GM21390 (cell line): Measurements from ENCODE around the gene TEX2.

Source experiments
- ATAC-seq: cut with Tn5 transposase; IDR thresholded peaks from one replicate; pipeline ENCODE4 v1.9.1; 2021; ENCODE audit not compliant: unreplicated experiment

TEX2 gene

DNA sequence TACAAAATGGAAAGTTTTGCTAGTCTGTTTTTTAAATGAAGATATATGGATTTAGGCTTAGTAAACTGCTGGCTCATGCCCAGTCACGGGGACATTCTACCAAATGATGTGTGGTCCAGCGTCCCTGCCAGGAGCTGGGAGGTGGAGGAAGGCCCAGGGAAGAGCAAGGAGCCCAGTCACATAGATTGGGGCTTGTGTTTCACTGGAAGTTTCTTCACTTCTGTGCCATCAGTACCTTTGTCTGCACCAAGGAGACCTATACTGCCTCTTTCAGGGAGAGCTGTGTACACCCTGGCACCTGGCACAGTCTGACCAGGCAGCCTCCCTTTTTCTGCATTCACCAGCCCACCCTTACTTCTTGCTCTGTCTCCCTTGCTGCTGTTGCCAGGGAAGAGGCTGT is 100.5 kb downstream of the TEX2 start:
- no peak for ATAC-seq

DNA sequence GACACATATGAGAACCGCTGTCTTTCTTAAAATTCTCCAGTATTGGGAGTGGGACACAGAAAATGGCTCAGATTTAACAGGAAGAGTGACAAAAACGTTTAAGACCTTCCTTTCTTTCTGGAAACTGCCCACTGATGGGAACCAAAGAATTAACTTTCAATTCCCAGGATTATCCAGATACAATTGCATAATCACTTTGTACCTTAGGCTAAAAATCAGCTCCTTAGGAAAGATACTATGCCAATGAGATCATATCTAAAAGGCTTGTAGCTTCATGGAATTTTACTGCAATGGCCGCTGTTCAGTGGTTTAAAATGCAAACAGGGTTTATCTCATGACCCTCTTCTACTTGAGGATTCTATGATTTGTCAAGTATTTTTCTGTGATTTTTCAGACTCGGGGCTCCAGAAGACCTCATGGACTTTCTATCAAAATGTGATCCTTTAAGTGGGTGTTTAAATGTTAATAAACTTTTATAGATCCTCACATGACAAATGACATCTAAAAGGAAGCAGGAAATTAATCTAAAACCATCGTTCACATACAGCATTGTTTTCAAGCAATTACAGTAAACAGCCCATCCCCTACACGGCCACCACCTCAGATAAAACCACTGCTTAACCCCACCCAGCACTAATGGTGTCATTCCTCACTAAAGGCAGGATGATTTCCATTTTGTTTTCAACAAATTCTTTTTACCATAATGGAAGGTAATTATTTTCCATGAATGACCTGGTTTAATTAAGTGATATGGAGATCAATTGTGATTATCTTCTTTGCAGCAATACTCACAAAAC is 101.5 kb downstream of the TEX2 start:
- ATAC-seq, result no peak

DNA sequence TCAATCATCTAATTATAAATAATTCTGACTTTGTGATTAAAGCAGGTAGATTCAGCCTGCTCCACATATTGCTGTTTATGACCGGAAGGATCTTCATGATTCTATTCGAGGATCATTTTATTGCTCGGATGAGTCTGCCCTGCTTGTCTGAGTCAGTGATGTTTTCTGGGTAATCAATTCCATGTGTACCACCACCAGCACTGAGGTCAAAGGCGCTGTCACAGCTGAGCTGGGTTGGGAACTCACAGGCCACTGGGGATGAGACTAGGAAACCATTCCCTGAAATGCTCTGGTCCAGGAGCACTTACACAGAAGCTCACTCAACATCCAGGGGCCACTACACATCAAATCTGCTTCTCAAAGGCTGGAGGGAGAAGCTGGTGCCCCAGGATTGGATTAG is 102.7 kb downstream of the TEX2 start:
- ATAC-seq, result no peak

DNA sequence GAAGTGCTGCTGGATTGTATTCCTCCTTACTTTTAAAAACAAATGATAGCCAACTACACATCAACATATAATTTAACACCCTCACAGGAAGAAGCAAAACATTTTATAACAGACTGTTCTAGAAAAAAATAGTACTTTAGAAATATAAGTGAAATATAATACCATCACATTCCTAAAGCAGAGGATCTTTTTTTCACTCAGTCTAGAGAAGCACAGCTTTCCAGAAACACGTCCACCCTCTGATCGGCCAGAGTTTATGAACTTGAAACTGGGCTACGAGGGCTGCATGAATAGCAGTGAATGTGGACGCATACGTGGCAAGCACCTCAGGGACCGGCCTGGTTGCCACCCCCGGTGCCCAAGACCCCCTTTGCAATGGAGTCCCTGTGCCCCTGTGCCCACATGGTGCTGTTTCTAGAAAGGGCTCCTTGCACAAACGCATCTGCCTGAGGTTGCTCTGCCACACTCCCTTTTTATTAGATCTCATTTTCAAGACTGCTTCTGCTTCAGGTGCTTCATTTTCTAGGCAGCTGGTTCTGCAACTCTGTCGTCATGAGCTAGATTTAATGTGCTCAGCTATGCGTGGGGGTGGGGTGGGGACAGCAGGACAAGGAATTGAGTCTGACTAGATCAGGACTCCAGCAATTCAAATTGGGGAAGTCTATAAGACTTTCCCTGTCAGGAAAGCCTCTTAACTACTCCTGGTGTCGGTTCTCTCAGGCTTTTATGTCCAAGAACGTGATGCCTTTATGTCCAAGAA is 104.0 kb downstream of the TEX2 start:
- no peak for ATAC-seq

DNA sequence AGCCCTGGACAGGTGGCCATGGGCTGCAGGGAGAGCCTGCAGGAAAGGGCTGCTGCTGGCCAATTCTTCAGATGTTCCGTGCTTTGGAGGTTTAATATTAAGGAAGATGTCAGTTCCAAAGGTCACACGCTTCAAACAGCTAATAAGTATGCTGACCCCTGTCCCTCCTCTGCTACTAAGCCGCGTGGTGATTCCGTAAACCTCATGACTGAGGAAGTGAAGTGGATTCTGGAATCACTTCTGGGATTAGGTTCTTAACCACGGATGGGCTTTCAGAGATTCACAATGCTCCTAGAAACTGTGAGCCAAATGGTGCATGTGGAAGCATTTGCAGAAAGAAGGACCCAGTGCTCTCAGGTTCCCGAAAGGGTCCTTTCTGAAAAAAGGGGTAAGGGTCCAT is 104.7 kb downstream of the TEX2 start:
- no peak for ATAC-seq

DNA sequence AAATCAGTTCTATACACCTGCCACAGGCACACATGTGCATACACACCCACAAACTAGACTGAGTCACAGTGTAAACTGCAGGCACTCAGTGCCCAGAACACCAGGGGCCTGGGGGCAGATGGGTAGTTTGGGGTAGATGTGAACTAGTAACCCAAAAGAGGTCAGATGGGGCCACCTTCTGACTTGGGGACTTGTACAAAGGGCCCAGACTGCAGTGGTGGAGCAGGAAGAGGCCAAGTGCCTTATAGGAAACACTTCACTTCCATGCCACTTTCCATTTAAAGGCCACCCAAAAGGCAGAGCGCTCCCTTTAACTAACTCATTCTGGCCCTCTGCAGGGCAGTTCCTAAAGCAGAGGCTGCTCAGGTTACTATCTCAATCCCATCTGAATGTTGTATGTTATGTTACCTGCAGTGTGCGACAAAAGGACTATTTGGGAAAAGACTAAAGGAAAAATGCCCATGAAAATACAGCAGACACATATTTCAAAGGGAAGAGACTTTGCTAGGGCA is 105.3 kb downstream of the TEX2 start:
- no peak for ATAC-seq

DNA sequence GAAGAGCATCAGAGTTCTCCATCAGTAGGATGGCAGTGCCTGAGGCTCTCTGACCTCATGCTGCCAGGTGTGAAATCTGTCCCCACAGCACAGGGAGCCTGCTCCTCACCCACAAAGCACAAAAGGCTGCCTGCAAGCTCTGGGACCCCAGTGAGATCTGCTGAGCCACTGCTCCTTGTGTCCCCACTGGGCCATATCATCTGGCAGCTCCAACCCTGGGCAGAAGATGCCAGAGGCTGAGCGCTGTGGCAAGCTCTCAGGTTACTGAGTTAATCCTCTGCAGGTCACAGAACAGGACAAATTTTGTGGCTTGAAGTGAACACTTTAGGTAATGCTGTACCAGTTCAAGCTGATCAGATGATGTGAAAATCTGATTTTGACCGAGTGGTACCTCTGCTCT is 106.4 kb downstream of the TEX2 start:
- no peak for ATAC-seq

DNA sequence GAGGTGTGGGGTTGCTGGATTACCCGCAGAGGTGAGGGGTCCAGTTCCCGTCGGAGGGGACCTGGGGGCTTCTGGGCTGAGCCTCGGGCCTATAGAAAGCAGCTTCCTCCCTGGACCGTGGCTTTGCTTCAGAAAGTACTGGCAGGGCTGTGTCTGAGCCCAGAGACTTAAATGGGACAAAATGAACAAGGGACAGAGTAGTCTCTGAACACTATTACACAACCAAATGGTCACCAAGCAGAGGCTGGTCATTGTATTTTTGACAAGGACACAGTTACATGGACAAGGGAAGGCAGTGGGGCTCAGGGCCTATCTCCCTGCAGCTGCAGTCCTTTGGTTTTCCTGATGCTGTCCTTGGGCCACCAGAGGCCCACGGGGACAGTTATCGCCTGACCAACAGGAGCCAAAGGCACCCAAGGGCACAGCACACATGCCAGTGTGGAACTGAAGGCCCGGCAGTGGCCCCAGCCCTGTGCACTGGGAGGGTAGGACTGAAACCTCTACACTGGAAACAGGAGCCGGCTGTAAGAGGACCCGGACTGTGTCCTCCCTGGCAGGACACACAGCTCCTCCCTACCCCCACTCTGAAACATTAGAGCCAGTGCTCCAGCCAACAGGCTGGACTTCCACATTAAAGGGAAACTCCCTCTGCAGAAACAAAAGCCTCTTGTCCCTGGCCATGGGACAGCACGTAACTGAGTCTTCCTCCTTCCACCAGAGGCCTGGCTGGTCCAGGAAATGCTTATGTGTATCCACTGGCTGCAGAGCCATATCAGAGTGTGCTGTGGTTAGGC is 107.1 kb downstream of the TEX2 start:
- no peak for ATAC-seq

DNA sequence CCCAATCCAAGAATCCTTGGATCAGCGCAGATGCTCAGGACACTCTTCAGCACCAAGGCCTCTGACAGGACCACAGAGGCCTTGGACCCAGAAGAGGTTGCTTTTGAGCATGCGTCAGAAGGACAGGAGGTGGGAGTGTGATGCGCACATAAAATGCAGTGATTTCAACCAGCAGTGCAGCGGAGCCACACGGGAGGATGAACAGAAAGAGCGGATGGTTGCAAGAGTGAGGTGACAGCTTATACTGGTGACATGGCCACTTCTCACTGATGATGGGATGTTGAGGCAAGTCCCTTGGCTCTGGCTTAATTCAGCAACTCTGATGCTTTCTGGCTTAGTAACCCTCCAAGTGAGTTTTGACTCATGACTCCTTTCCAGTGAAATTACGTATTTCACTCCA is 107.9 kb downstream of the TEX2 start:
- no peak for ATAC-seq

DNA sequence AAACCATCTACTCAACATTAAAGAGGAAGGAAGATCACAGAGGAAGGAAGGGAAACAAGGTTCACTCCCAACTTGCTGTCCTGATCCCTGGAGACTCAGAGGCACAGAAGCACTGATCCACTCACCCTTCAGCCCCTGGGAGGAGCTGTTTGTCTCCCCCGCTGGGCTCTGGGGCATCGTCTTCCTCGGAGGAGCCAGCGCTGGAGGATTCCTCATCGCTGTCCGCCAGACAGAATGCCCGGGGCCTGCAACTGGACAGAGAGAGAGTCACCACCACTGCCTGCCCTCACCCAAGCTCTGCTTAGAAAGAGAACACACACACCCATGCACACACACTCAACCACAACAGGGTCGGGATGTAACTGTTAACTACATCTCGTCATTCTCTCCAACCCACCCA is 108.3 kb downstream of the TEX2 start:
- ATAC-seq, result no peak

DNA sequence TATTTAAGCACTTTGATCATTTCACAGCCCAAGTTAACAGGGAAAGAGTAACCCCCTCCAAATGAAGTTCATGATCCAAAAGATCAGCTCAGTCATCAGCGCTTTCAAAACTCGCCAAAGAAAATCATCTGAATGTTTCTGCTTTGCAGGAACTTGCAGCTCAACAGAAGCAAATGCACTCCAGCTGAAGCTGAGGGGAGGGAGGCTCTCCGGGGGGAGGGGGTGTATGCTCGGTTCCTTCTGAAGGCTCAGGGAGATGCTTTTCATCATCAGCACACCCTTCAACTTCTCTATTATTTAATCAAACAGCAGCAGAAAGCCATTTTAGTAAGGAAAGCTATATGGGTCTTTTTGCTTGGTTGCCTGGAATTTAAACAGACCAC is 108.8 kb downstream of the TEX2 start:
- no peak for ATAC-seq

DNA sequence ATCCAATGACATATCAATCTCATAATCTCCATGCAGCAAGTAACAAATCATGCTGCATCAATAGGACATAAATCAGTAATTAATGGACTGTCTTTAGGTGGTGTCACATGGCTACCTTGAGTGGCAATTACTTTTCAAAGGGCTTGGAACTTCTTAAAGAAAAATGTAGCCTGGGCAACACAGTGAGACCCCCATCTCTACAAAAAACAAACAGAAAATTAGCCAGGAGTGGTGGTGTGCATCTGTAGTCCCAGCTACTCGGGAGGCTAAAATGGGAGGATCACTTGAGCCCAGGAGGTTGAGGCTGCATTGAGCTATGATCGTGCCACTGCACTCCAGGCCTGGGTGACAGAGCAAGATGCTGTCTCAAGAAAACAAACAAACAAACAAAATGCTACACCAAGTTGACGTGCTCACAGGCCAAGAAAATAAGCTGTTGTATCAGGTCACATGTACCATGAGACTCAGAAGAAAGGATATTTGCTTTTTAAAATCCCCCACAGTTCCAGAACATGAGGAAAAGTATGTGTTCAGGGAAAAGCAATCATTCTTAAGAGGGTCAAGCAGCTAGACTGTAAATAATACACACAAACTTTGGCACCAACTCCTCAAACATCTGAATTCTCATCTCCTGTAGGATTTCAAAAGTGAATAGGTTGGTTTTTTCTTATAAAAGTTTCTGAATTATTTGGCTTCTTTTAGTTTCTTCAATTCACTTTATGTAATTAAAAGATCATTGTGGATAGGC is 109.3 kb downstream of the TEX2 start:
- ATAC-seq, result no peak

DNA sequence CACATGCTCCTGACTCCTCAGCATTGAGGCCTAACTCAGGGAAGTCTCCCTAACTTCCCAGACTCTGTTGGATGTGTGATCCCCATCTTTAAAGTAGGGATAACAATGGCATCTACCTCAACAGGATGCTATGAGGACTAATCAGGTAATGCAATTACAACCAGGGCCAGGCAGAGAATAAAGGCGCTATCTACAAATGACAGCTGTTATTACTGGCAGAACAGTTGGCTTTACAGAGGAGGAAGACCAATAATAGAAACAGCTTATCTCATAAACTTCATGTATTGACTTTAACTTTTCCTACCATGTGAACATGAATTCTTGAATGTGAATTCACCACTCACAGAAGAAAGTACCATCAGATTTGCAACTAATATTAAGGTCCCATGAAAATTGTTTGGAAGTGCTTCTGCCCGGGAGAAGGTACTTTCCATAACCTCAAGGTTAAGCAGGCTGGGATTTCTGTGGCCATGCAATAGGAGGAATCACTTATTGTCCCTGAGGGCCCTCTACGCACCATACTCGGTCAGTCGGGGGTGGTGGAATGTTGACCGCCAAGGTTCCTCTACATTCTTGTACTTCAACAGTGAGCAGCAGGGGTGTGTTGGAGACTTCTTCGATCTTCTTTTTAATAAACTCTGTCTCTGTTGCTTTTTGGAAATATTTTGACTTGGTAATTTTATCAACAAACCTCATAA is 110.5 kb downstream of the TEX2 start:
- ATAC-seq, result no peak

DNA sequence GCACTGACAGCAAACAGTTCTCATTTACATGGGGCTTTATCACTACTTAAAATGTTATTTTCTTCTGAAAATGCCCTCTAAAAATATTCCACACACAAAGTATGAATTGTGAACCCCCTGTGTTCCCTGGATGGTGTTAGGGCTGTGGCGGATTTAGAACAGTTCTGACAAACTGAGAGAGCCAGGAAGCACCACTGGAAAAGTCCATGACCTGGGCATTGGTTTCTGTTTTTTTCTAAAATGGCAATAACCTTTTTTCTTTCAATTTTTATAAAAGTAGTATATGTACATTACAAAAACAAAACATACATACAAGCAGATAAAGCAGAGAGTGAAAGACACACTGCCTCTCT is 112.1 kb downstream of the TEX2 start:
- no peak for ATAC-seq

DNA sequence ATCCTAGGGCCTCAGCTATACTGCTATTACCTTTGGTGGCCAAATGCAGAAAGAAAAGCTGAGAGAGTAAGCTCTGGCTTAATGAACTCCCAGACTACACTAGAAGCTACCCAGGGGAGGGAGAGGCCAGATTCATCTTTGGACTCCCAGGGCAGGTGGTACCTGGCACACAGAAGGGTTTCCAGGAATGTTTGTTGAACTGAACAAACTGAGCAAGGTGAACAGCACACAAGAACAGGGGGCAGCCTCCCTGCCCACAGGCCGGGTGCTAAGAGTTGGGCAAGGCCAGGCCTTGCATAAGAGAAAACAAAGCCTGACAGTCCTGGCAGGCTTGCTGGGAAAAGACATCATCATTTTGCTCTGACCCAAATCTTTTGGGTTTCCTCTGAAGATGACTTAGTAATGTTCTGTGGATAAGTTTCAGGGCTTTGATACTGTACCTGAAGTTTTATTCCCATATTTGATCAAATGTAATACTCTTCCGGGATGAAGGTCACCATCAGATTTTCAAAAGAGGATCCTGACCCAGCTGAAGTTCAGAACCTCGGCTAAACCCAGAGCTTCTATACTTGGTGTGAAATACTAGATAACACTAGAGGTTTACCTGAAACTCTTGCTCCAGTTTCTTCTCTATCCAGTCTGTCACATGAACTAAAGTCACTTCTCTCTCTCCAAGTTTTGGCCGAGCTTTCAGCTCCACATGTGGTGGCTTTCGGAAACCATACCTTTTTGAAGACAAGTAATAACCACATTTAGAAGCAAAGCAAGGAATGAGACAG is 112.6 kb downstream of the TEX2 start:
- ATAC-seq, result no peak

DNA sequence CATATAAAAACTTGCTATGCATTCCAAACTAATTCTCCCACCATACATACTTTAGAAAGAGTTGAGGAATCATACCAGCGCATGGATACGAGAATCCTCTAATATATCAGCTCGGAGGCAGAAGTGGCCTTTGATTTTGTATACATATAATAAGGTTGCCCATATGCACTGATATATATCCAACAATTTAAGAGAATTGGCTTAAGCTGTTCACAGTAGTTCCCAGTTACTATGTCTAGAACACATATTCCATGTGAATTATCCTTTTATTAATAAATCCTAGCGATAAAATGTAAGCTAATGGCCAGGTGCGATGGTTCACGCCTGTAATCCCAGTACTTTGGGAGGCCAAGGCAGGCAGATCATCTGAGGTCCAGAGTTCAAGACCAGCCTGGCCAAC is 113.9 kb downstream of the TEX2 start:
- ATAC-seq, result no peak

DNA sequence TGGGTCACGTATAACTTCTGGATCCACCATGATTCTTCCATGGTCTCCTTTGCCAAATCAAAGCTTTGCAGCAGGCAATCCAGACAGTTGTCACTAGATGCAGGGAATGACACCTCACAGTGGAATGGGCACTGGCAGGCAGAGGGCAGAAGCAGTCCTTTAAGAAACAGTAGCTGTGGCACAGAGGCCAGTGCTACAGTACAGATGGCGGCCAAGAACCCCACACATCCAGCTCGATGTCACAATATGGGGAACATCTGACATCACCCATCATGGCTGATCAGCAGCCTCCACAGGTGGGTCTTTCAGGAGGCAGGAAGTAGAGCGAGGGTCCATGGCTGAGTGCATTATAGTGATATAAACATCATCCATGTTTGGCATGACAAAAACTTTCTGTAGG is 114.4 kb downstream of the TEX2 start:
- no peak for ATAC-seq

DNA sequence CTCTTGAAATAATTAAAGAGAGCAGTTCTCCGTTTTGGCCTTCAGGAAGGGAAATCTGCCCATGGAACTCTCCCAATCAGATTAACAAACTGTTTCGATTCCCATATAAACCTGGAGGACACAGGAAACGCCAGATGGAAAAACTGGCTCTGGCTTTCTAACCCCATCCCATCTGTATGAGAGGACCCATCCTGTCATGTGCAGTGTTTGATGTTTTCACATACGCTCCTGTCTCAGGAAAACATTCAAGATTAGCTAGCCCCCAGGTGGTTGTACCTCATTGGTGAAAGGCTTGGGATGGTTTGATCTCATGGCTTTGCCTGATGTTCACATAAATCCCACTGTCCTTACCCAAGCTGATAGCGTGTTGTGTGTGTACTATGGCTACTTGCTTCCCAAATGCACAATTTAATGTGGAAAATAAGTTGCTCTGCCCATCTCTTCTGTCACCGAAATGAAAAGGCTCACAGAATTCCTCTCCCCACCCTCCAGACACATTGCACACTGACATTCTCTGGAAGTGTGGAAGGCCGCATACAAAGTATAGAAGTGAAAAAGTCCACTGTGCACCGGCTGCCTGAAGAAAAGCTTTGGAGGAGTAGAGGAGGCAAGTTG is 114.9 kb downstream of the TEX2 start:
- no peak for ATAC-seq
